Right atrium auricular region (tissue), 2 donors: ENCODE results near the gene WWTR1. TPM values are rescaled to one million over a fixed set of nuclear protein-coding genes. Genes with fewer than 3 reads are reported as not detected.

Source experiments
- DNase-seq: peaks from one replicate; pipeline ENCODE4 v3.0.0-alpha.2; 2019; ENCODE audit warnings: low spot score
- H3K27ac ChIP-seq, 2 donors: fragments of 200-600 bp; sonication (generic); 1 replicate in 1 of 2; 2 replicates in 1 of 2; pipeline ENCODE4 v1.5.1; 2016 to 2019
- H3K27me3 ChIP-seq, 2 donors: fragments of 200-600 bp; sonication (generic); one replicate each; pipeline versions ENCODE4 v1.5.1 to v1.6.0; 2017 to 2019
- H3K36me3 ChIP-seq: fragments of 200-600 bp; sonication (generic); one replicate; pipeline ENCODE4 v1.5.1; 2016
- H3K4me1 ChIP-seq, 2 donors: fragments of 200-600 bp; sonication (generic); one replicate each; pipeline versions ENCODE4 v1.5.1 to v1.6.0; 2017 to 2019
- H3K4me3 ChIP-seq, 2 donors: fragments of 200-600 bp; sonication (generic); 1 replicate in 1 of 2; 2 replicates in 1 of 2; pipeline ENCODE4 v1.5.1; 2017 to 2019; ENCODE audit warnings: mild to moderate bottlenecking in 1 of 2, moderate library complexity in 1 of 2
- H3K9me3 ChIP-seq, 2 donors: fragments of 200-600 bp; sonication (generic); one replicate each; pipeline ENCODE4 v1.5.1; 2019
- total RNA-seq, 2 donors: library from RNA; depleted of rRNA; stranded (reverse); fragments of >200 nt; gene quantifications; one replicate each; pipeline ENCODE4 v1.1.0, GENCODE V29; 2016
- TF ChIP-seq, protein P1 (sequence below), 2 donors: fragments of 200-600 bp; sonication (generic); IDR thresholded peaks; one replicate each; pipeline ENCODE4 v1.5.1; 2019; ENCODE audit warnings: antibody characterized with exemption in 2 of 2

The WWTR1 gene
- total RNA-seq, 2 donors from 2014 or later: 53.4 to 73.1 TPM

DNA sequence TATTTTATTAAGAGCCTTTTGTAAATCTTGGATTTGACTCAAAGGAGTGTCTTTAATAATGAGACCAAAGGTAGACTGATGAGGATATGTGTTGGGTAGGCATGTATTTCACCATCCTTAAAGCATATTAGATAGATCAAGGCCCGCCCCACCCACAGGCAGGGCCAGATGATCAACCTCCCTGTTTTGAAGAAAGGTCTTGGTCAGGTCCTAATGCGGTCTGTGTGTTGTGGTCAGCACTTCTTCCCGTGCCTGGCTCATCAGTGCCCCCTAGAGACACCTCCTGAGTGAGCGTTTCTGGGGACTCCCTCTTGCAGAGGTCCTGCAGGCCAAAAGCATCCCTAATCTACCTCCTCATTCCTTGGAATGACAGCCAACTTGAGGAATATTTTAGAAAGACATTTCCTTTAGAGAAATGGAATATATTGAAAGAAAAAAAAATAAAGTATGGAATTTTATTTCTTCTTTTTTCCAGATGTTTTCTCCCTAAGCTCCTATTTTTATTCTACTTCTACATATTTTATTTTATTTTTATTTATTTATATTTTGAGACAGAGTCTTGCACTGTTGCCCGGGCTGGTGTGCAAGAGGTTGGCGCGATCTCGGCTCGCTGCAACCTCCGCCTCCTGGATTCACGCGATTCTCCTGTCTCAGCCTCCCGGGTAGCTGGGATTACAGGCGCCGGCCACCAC is 177.4 kb downstream of the WWTR1 start:
- H3K9me3 ChIP-seq: no peaks in the 10 kb centered on the region
- no peaks in the 10 kb centered on the region for H3K27me3 ChIP-seq
- H3K27ac ChIP-seq: peak overlapping the region; percentile 52 to 63
- H3K4me1 ChIP-seq: peaks cover 0 to 11% of the 10 kb centered on the region in 2 donors
- TF ChIP-seq, protein P1, sequence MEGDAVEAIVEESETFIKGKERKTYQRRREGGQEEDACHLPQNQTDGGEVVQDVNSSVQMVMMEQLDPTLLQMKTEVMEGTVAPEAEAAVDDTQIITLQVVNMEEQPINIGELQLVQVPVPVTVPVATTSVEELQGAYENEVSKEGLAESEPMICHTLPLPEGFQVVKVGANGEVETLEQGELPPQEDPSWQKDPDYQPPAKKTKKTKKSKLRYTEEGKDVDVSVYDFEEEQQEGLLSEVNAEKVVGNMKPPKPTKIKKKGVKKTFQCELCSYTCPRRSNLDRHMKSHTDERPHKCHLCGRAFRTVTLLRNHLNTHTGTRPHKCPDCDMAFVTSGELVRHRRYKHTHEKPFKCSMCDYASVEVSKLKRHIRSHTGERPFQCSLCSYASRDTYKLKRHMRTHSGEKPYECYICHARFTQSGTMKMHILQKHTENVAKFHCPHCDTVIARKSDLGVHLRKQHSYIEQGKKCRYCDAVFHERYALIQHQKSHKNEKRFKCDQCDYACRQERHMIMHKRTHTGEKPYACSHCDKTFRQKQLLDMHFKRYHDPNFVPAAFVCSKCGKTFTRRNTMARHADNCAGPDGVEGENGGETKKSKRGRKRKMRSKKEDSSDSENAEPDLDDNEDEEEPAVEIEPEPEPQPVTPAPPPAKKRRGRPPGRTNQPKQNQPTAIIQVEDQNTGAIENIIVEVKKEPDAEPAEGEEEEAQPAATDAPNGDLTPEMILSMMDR (IDR thresholded peaks at IDR 0.05): peak; percentile 56 to 88
- H3K4me3 ChIP-seq: no peak overlapping the region
- DNase-seq: peak; percentile 88
- no peaks in the 10 kb centered on the region for H3K36me3 ChIP-seq

DNA sequence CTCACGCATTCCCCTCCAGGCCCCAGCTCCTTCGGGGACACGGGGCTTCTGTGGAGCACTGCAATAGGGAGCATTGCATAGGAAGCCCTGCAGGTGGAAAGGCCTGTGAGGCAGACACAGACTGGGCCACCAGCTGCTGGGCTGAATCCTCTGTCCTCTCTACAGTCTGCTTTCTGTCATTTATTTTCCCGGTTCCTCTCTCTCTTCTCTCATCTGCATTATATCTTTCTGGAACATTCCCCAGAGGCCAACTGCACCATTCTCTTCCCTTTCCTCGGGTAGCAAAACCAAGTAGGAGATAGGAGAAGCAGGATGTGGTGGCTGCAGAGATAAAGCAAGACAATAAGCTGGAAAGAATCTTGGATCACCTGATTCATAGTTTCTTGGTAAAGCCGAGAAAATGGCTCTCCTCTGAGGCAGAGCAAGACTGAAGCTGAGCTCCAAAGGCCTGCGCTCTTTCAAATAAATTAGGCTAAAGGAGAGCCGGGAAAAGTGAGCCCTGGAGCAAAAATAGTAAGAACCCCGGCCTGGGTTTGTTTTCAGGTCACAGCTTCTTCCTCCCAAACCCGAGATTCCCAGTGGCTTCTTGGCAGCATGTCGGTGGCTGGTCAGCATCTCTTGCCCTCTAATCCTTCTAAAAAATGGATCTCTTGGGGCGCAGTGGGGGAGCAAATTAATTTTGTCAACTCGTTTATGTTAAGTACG is 178.1 kb downstream of the WWTR1 start:
- no peak for DNase-seq
- Histone ChIP-seq H3K27me3 (no peaks in the 10 kb centered on the region), H3K9me3 (no peaks in the 10 kb centered on the region), H3K36me3 (no peaks in the 10 kb centered on the region), H3K27ac (peak overlapping the region; percentile 52 to 63), H3K4me3 (no peak overlapping the region), H3K4me1 (peaks cover 0 to 11% of the 10 kb centered on the region in 2 donors)
- TF ChIP-seq, protein P1 (IDR thresholded peaks at IDR 0.05): no peak

DNA sequence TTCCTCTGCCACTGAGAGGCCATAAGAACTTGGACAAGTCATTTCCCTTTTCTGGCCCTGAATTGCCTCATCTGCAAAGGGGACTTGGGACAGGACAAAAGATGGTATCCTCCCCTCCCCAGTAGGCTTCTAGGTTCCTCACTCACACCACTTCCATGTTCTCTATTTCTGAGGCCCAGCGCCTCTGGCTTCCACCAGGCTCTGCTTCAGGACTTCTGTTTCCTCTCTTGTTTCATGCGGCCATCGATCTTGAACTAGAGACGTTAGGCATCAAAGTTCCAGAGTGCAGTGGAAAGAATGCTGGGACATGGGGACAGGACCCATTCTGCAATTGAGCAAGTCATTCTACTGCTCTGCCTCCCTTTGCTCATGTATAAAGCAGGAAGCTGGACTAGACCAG is 181.6 kb downstream of the WWTR1 start:
- Histone ChIP-seq H3K27ac (no peak overlapping the region), H3K9me3 (no peaks in the 10 kb centered on the region), H3K4me3 (no peak overlapping the region), H3K27me3 (no peaks in the 10 kb centered on the region), H3K36me3 (no peaks in the 10 kb centered on the region), H3K4me1 (peaks cover 0 to 21% of the 10 kb centered on the region in 2 donors)
- DNase-seq: no peak
- TF ChIP-seq, protein P1 (IDR thresholded peaks at IDR 0.05): no peak

DNA sequence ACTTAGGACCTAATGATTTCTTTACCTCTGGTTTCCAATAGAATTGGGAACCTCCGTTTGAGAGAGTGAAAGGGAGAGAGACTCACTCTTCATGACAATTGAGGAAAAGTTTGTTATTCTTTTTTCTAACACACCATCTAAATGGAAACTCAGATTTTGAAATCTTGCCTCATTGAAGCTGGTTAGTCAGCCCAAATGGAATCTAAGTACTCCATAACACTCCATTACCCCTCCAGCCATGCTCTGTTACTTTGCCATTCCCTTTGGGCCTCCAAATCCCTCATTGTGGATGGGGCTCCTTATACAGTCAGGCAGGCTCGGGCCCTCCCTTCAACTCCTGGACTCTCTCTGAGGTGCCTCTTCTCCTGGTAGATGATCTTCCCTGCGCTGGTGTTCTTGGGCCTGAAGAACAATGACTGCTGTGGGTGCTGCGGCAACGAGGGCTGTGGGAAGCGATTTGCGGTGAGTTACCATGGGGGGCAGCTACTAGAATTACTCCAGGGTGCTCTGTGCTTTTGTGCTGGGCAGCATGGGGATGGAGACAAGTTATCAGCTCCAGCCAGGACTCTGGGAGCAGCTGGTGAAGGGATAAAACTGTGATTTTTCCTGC is 182.3 kb downstream of the WWTR1 start:
- peaks cover 0 to 21% of the 10 kb centered on the region in 2 donors for H3K4me1 ChIP-seq

DNA sequence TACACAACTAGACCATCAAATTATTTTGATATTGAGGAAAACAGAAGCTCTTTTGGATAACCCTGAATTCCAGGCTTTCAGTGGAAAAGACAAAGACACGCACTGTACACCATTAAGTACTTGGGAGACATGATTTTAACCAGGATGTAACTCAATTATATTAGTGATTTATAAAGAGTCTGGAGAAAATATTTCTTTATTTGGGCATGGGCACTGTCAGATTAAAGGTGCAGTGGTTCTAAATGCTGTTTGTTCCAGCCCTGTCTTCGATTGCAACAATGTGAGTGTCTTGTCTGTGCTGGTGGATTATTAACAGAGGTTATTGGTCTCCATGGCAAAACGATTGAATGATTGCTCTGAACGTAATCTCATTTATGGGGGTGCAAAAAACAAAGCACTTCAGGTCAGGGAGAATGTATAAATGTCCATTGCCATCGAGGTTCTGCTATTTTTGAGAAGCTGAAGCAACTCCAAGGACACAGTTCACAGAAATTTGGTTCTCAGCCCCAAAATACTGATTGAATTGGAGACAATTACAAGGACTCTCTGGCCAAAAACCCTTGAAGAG is 183.5 kb downstream of the WWTR1 start, which contains the start of gene TM4SF4:
Gene TM4SF4 (plus strand): TSS at position 448 of the 568 bp plus-strand sequence. CDS start 181 bp downstream, outside the sequence.
- Histone ChIP-seq H3K36me3 (no peaks in the 10 kb centered on the region), H3K4me1 (peaks cover 0 to 14% of the 10 kb centered on the region in 2 donors), H3K27me3 (no peaks in the 10 kb centered on the region), H3K9me3 (no peaks in the 10 kb centered on the region), H3K4me3 (no peak within 1 kb of the TSS), H3K27ac (no peak within 1 kb of the TSS)
- DNase-seq: no peak
- TF ChIP-seq, protein P1 (IDR thresholded peaks at IDR 0.05): no peak

More for the DNA sequence above, 182.3 kb downstream of the WWTR1 start:
- TF ChIP-seq, protein P1 (IDR thresholded peaks at IDR 0.05): no peak
- no peak for DNase-seq
- no peak overlapping the region for H3K4me3 ChIP-seq
- no peaks in the 10 kb centered on the region for H3K36me3 ChIP-seq
- H3K9me3 ChIP-seq: no peaks in the 10 kb centered on the region
- no peak overlapping the region for H3K27ac ChIP-seq
- H3K27me3 ChIP-seq: no peaks in the 10 kb centered on the region
